ENCODE measurements around the gene NIPAL1.

Gene NIPAL1

DNA sequence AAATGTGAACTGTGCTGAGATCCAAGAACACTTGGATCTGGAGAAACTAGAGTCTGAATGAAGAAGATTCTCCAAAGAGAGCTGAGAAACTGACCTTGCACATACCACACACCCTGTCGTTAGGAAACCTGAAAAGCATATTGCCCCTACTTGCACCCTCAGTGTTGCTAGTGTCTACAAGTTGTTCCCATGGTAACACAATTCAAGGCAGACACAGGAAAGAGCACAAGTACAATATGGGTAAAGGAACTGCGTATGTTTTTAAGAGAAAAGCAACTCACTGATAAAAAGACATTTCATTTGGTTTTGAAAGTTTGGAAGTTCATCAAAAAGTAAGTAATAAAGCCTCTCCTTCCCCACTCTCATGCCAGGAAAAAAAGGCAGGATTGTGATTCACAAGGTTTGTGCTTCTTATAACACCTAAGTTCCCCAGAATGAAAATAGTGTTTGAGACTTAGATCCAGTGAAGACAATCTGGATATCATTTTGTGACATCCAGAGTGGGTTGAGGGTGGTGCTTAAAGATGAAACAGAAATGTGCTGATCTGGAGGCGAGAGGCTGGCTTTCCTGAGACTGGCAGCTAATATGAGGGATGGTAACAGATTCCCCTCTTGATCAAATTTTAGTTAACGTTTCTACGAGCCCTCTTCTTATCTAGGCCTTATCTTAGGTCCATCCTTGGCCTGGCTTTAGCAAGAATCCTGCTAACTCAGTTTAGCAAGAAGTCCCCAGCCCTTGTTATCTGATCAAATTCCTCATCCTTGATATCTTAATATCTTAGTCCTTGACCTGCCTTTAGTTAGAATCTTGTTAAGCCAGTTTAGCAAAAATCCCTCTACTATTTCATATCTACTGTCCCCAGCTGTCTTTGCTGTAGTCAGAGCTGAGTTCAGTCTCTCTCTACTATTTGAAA, 42.3 kb downstream of the NIPAL1 start:
- no peaks in the 10 kb centered on the region for H3K4me1 ChIP-seq (ENCODE audit: control insufficient read depth, insufficient read depth, low read length)
- H3K9me3 ChIP-seq (ENCODE audit: control insufficient read depth in 2 of 2, low read length in 2 of 2): no peaks in the 10 kb centered on the region
- no peaks in the 10 kb centered on the region for H3K27me3 ChIP-seq (ENCODE audit: control insufficient read depth in 1 of 2, insufficient read depth in 2 of 2, low read length in 2 of 2)
- H3K4me3 ChIP-seq (ENCODE audit: low read length in 2 of 2): no peak overlapping the region
- no peak overlapping the region for H3K9ac ChIP-seq (ENCODE audit: low read length in 2 of 2)
- H3K36me3 ChIP-seq (ENCODE audit: control insufficient read depth in 2 of 2, insufficient read depth in 2 of 2, low read length in 2 of 2): no peaks in the 10 kb centered on the region
- no peak overlapping the region for H3K27ac ChIP-seq (ENCODE audit: low read length)

GRCh38 chr4:48064349-48064748, 47.8 kb downstream of the NIPAL1 start:
- H3K27ac ChIP-seq (ENCODE audit: low read length): no peak overlapping the region
- no peaks in the 10 kb centered on the region for H3K36me3 ChIP-seq (ENCODE audit: control insufficient read depth in 2 of 2, insufficient read depth in 2 of 2, low read length in 2 of 2)
- no peaks in the 10 kb centered on the region for H3K27me3 ChIP-seq (ENCODE audit: control insufficient read depth in 1 of 2, insufficient read depth in 2 of 2, low read length in 2 of 2)
- H3K4me1 ChIP-seq (ENCODE audit: control insufficient read depth, insufficient read depth, low read length): no peaks in the 10 kb centered on the region
- no peak overlapping the region for H3K4me3 ChIP-seq (ENCODE audit: low read length in 2 of 2)
- H3K9ac ChIP-seq (ENCODE audit: low read length in 2 of 2): no peak overlapping the region
- no peaks in the 10 kb centered on the region for H3K9me3 ChIP-seq (ENCODE audit: control insufficient read depth in 2 of 2, low read length in 2 of 2)

DNA sequence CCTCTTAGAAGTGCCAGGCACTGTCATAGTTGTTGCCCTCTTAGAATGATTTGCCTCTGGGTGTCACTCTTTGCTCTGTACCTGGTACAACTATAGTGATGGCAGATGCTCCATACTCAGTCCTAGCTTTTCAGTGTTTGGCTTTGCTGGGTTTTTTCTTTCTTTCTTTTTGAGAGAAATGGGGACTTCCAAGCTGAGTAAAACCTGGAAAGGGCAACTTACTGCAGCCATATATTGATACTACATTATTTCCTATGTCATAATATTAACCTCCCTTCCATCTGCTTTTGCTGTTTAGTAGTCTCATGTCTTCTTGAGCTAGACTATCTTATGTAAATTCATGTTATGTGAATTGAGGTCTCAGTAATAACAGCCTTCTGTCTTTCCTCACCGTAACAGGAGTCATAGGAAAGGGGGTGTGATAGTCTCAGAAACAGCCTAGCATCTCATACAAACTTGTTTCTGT, 49.0 kb downstream of the NIPAL1 start:
- Histone ChIP-seq H3K4me3 (ENCODE audit: low read length in 2 of 2) (no peak overlapping the region), H3K36me3 (ENCODE audit: control insufficient read depth in 2 of 2, insufficient read depth in 2 of 2, low read length in 2 of 2) (no peaks in the 10 kb centered on the region), H3K9ac (ENCODE audit: low read length in 2 of 2) (no peak overlapping the region), H3K9me3 (ENCODE audit: control insufficient read depth in 2 of 2, low read length in 2 of 2) (no peaks in the 10 kb centered on the region), H3K27ac (ENCODE audit: low read length) (no peak overlapping the region), H3K27me3 (ENCODE audit: control insufficient read depth in 1 of 2, insufficient read depth in 2 of 2, low read length in 2 of 2) (no peaks in the 10 kb centered on the region), H3K4me1 (ENCODE audit: control insufficient read depth, insufficient read depth, low read length) (no peaks in the 10 kb centered on the region)

DNA sequence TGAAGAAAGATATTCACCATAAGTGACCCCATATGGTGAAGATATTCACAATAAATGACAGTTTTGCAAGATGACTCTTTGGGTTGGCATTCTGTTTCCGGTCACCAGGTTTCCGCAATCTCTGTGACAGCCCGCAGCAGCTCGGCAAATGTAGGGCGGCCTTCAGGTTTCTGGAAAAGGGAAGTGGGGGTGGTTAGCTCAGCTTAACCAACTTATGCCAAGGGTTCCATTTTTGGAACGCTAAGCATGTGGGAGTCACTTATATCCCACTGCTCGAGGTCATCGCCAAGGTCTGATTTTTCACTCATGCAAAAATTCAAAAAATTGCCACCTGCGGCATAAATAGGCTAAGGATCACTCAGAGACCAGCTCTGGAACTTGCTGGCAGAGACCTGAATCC, 51.0 kb downstream of the NIPAL1 start:
- Histone ChIP-seq H3K9me3 (ENCODE audit: control insufficient read depth in 2 of 2, low read length in 2 of 2) (no peaks in the 10 kb centered on the region), H3K4me1 (ENCODE audit: control insufficient read depth, insufficient read depth, low read length) (no peaks in the 10 kb centered on the region), H3K9ac (ENCODE audit: low read length in 2 of 2) (no peak overlapping the region), H3K27ac (ENCODE audit: low read length) (no peak overlapping the region), H3K27me3 (ENCODE audit: control insufficient read depth in 1 of 2, insufficient read depth in 2 of 2, low read length in 2 of 2) (no peaks in the 10 kb centered on the region), H3K36me3 (ENCODE audit: control insufficient read depth in 2 of 2, insufficient read depth in 2 of 2, low read length in 2 of 2) (no peaks in the 10 kb centered on the region), H3K4me3 (ENCODE audit: low read length in 2 of 2) (no peak overlapping the region)

- no peaks in the 10 kb centered on the region for H3K4me1 ChIP-seq (ENCODE audit: control insufficient read depth, insufficient read depth, low read length)
- no peak overlapping the region for H3K4me3 ChIP-seq (ENCODE audit: low read length in 2 of 2)
- no peak overlapping the region for H3K27ac ChIP-seq (ENCODE audit: low read length)
- no peaks in the 10 kb centered on the region for H3K9me3 ChIP-seq (ENCODE audit: control insufficient read depth in 2 of 2, low read length in 2 of 2)
- H3K9ac ChIP-seq (ENCODE audit: low read length in 2 of 2): no peak overlapping the region
- H3K27me3 ChIP-seq (ENCODE audit: control insufficient read depth in 1 of 2, insufficient read depth in 2 of 2, low read length in 2 of 2): no peaks in the 10 kb centered on the region
- H3K36me3 ChIP-seq (ENCODE audit: control insufficient read depth in 2 of 2, insufficient read depth in 2 of 2, low read length in 2 of 2): no peaks in the 10 kb centered on the region
These were observed 51.6 kb downstream of the NIPAL1 start for GRCh38 chr4:48068182-48068581.

GRCh38 chr4:48069026-48069425, 52.5 kb downstream of the NIPAL1 start:
- no peaks in the 10 kb centered on the region for H3K9me3 ChIP-seq (ENCODE audit: control insufficient read depth in 2 of 2, low read length in 2 of 2)
- H3K4me1 ChIP-seq (ENCODE audit: control insufficient read depth, insufficient read depth, low read length): no peaks in the 10 kb centered on the region
- H3K27ac ChIP-seq (ENCODE audit: low read length): no peak overlapping the region
- no peak overlapping the region for H3K4me3 ChIP-seq (ENCODE audit: low read length in 2 of 2)
- no peaks in the 10 kb centered on the region for H3K36me3 ChIP-seq (ENCODE audit: control insufficient read depth in 2 of 2, insufficient read depth in 2 of 2, low read length in 2 of 2)
- no peaks in the 10 kb centered on the region for H3K27me3 ChIP-seq (ENCODE audit: control insufficient read depth in 1 of 2, insufficient read depth in 2 of 2, low read length in 2 of 2)
- no peak overlapping the region for H3K9ac ChIP-seq (ENCODE audit: low read length in 2 of 2)

DNA sequence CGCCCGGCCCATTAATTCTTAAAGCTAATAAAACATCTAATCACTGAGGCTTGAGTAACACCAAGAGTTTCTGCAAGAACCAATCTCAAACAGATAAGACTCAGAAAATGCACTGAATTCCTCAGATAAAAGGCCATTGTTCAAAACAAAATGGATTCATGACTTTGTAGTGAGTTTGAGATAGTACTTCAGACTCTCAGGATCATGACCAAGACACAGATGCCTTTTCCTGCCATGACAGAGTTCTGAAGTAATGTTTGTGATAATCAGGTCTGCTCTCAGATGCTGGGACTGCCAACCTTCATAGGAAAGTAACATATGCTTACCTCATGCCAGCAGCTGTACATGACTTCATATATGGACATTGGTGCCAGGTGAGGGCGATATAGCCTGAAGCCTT, 54.6 kb downstream of the NIPAL1 start:
- Histone ChIP-seq H3K9ac (ENCODE audit: low read length in 2 of 2) (no peak overlapping the region), H3K4me3 (ENCODE audit: low read length in 2 of 2) (no peak overlapping the region)

GRCh38 chr4:48073567-48074103, 57.1 kb downstream of the NIPAL1 start:
- Histone ChIP-seq H3K4me3 (ENCODE audit: low read length in 2 of 2) (no peak overlapping the region), H3K27me3 (ENCODE audit: control insufficient read depth in 1 of 2, insufficient read depth in 2 of 2, low read length in 2 of 2) (no peaks in the 10 kb centered on the region), H3K9ac (ENCODE audit: low read length in 2 of 2) (no peak overlapping the region)

More for the DNA sequence above, 54.6 kb downstream of the NIPAL1 start:
- H3K27me3 ChIP-seq (ENCODE audit: control insufficient read depth in 1 of 2, insufficient read depth in 2 of 2, low read length in 2 of 2): no peaks in the 10 kb centered on the region
- no peaks in the 10 kb centered on the region for H3K9me3 ChIP-seq (ENCODE audit: control insufficient read depth in 2 of 2, low read length in 2 of 2)
- no peak overlapping the region for H3K27ac ChIP-seq (ENCODE audit: low read length)
- H3K36me3 ChIP-seq (ENCODE audit: control insufficient read depth in 2 of 2, insufficient read depth in 2 of 2, low read length in 2 of 2): no peaks in the 10 kb centered on the region
- no peaks in the 10 kb centered on the region for H3K4me1 ChIP-seq (ENCODE audit: control insufficient read depth, insufficient read depth, low read length)

DNA sequence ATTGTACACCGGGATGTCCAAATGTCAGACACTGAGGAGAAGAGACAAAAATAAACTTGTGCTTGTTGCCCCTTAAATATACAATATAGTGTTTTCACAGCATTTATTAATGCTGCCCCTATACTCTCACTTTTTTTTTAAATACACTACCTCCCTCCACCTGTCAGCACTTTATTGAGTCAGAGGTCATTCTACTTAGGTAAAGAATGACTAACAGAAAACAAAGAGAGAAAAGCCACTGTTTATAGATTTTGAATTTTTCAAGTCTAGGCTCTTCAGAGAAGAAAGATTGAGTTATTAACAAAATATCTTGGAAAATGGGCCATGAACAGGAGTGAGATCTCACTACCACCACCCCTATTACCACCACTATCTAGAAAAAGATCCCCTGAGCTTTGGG, 58.1 kb downstream of the NIPAL1 start:
- Histone ChIP-seq H3K27me3 (ENCODE audit: control insufficient read depth in 1 of 2, insufficient read depth in 2 of 2, low read length in 2 of 2) (no peaks in the 10 kb centered on the region), H3K27ac (ENCODE audit: low read length) (no peak overlapping the region), H3K4me3 (ENCODE audit: low read length in 2 of 2) (no peak overlapping the region), H3K4me1 (ENCODE audit: control insufficient read depth, insufficient read depth, low read length) (no peaks in the 10 kb centered on the region), H3K9me3 (ENCODE audit: control insufficient read depth in 2 of 2, low read length in 2 of 2) (no peaks in the 10 kb centered on the region), H3K9ac (ENCODE audit: low read length in 2 of 2) (no peak overlapping the region), H3K36me3 (ENCODE audit: control insufficient read depth in 2 of 2, insufficient read depth in 2 of 2, low read length in 2 of 2) (no peaks in the 10 kb centered on the region)

More at GRCh38 chr4:48073567-48074103, 57.1 kb downstream of the NIPAL1 start:
- Histone ChIP-seq H3K4me1 (ENCODE audit: control insufficient read depth, insufficient read depth, low read length) (no peaks in the 10 kb centered on the region), H3K27ac (ENCODE audit: low read length) (no peak overlapping the region), H3K36me3 (ENCODE audit: control insufficient read depth in 2 of 2, insufficient read depth in 2 of 2, low read length in 2 of 2) (no peaks in the 10 kb centered on the region), H3K9me3 (ENCODE audit: control insufficient read depth in 2 of 2, low read length in 2 of 2) (no peaks in the 10 kb centered on the region)

- H3K9me3 ChIP-seq (ENCODE audit: control insufficient read depth in 2 of 2, low read length in 2 of 2): no peaks in the 10 kb centered on the region
- no peak overlapping the region for H3K9ac ChIP-seq (ENCODE audit: low read length in 2 of 2)
- no peaks in the 10 kb centered on the region for H3K27me3 ChIP-seq (ENCODE audit: control insufficient read depth in 1 of 2, insufficient read depth in 2 of 2, low read length in 2 of 2)
- no peak overlapping the region for H3K27ac ChIP-seq (ENCODE audit: low read length)
- no peak overlapping the region for H3K4me3 ChIP-seq (ENCODE audit: low read length in 2 of 2)
- no peaks in the 10 kb centered on the region for H3K36me3 ChIP-seq (ENCODE audit: control insufficient read depth in 2 of 2, insufficient read depth in 2 of 2, low read length in 2 of 2)
- no peaks in the 10 kb centered on the region for H3K4me1 ChIP-seq (ENCODE audit: control insufficient read depth, insufficient read depth, low read length)
These were observed 61.9 kb downstream of the NIPAL1 start for GRCh38 chr4:48078425-48078824.

Measured in stomach smooth muscle (tissue), 2 donors.